Measurements from ENCODE around the gene VSX1.

- TF ChIP-seq CTCF (IDR thresholded peaks at IDR 0.05) (no peak), POLR2A (IDR thresholded peaks at IDR 0.05) (no peak)
Measured at GRCh38 chr20:25062841-25063240, 19.1 kb downstream of the VSX1 start.
